CD4-positive, CD25-positive, alpha-beta regulatory T cell (primary cell): Measurements from ENCODE around the gene IGFLR1. TPM values are rescaled to one million over a fixed set of nuclear protein-coding genes. Genes with fewer than 3 reads are reported as not detected.

ENCODE experiments used
- ATAC-seq, 2 donors: fragments of 150-1000 bp; cut with Tn5 transposase; one replicate each; pipeline ENCODE4 v1.10.0; 2021; ENCODE audit warnings: low read depth in 2 of 2, moderate number of reproducible peaks in 2 of 2, moderate library complexity in 1 of 2
- DNase-seq, 3 donors: peaks; one replicate each; pipeline versions ENCODE4 v3.0.0 to v3.0.0-alpha.2; 2012 to 2022; ENCODE audit warnings: mixed read lengths in 1 of 3
- H3K27ac ChIP-seq: one replicate; pipeline ENCODE4 v1.7.0; 2013; ENCODE audit warnings: mild to moderate bottlenecking, low read length; ENCODE audit not compliant: insufficient read depth, poor library complexity, severe bottlenecking
- H3K27me3 ChIP-seq: one replicate; pipeline ENCODE4 v1.7.0; 2013; ENCODE audit warnings: low read length; ENCODE audit not compliant: control insufficient read depth, insufficient read depth
- H3K36me3 ChIP-seq: one replicate; pipeline ENCODE4 v1.7.0; 2013; ENCODE audit warnings: mild to moderate bottlenecking, low read length, moderate library complexity; ENCODE audit not compliant: control insufficient read depth, insufficient read depth
- H3K4me1 ChIP-seq: 2 replicates; pipeline ENCODE4 v1.7.0; 2013; ENCODE audit warnings: mild to moderate bottlenecking, low read length; ENCODE audit not compliant: insufficient read depth, control insufficient read depth, poor library complexity, severe bottlenecking
- H3K4me3 ChIP-seq: one replicate; pipeline ENCODE4 v1.7.0; 2013; ENCODE audit warnings: low read depth, mild to moderate bottlenecking, low read length, moderate library complexity
- H3K9me3 ChIP-seq, 2 experiments: 1 replicate in 1 of 2; 2 replicates in 1 of 2; pipeline ENCODE4 v1.7.0; 2013; ENCODE audit warnings: low read length in 2 of 2, mild to moderate bottlenecking in 1 of 2, moderate library complexity in 1 of 2; ENCODE audit not compliant: control insufficient read depth in 2 of 2
- H3K27ac Mint-ChIP-seq, 3 donors: one replicate each; pipeline ENCODE4 v1.8.0; 2020 to 2022; ENCODE audit warnings: mild to moderate bottlenecking in 3 of 3, mixed read lengths in 3 of 3, moderate library complexity in 2 of 3
- H3K27me3 Mint-ChIP-seq: one replicate; pipeline ENCODE4 v1.8.0; 2022; ENCODE audit warnings: mild to moderate bottlenecking, mixed read lengths
- H3K36me3 Mint-ChIP-seq: one replicate; pipeline ENCODE4 v1.8.0; 2020; ENCODE audit warnings: mixed read lengths
- H3K4me1 Mint-ChIP-seq, 4 donors: one replicate each; pipeline ENCODE4 v1.8.0; 2020 to 2022; ENCODE audit warnings: mixed read lengths in 4 of 4, mild to moderate bottlenecking in 1 of 4
- H3K4me3 Mint-ChIP-seq, 4 donors: one replicate each; pipeline ENCODE4 v1.8.0; 2020 to 2022; ENCODE audit warnings: mild to moderate bottlenecking in 4 of 4, mixed read lengths in 4 of 4, moderate library complexity in 3 of 4
- H3K9me3 Mint-ChIP-seq, 7 donors: one replicate each; pipeline ENCODE4 v1.8.0; 2020 to 2022; ENCODE audit warnings: mixed read lengths in 7 of 7, mild to moderate bottlenecking in 3 of 7, moderate library complexity in 2 of 7
- polyA plus RNA-seq, 4 donors: library from polyadenylated mRNA; unstranded; fragments of 300-500 nt; fragmentation: Illumina TruSeq; gene quantifications; one replicate each; pipeline ENCODE4 v1.2.3, GENCODE V29; 2021
- total RNA-seq: library from RNA; stranded (reverse); gene quantifications from one replicate; pipeline ENCODE4 v1.2.3, GENCODE V29; 2022

Gene IGFLR1
- total and polyA plus RNA-seq, 5 donors from 2014 or later, result 80.5 to 151 (median 114) TPM

DNA sequence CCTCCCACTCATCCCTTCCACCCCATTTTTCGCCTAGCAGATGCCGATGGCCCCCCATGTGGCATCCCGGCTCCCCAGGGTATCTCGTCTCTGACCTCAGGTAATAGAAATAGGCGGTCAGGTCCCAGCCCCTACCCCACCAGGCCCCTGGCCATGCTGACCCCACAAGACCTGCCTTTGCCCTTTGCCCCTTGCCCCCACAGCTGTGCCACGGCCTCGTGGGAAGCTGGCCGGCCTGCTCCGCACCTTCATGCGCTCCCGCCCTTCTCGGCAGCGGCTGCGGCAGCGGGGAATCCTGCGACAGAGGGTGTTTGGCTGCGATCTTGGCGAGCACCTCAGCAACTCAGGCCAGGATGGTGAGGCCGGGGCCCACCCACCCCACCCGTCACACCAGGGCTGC is 38.5 kb upstream of the IGFLR1 start:
- H3K9me3 Mint-ChIP-seq, result no peaks in the 10 kb centered on the region
- no peak overlapping the region for H3K27ac Mint-ChIP-seq
- ATAC-seq, result no peak

GRCh38 chr19:35780058-35780457 is 37.8 kb upstream of the IGFLR1 start:
- no peak for DNase-seq
- Mint-ChIP-seq H3K4me3 (no peak overlapping the region), H3K4me1 (peaks cover 0 to 21% (median 7%) of the 10 kb centered on the region in 4 donors)

More for the DNA sequence above, 38.5 kb upstream of the IGFLR1 start:
- no peaks in the 10 kb centered on the region for H3K27me3 Mint-ChIP-seq
- peaks cover 19% of the 10 kb centered on the region for H3K36me3 Mint-ChIP-seq
- H3K4me1 Mint-ChIP-seq, result peaks cover 0 to 20% (median 7%) of the 10 kb centered on the region in 4 donors
- Histone ChIP-seq H3K4me1 (peaks cover 8% of the 10 kb centered on the region), H3K4me3 (no peak overlapping the region), H3K27me3 (no peaks in the 10 kb centered on the region), H3K27ac (no peak overlapping the region), H3K36me3 (peaks cover 3% of the 10 kb centered on the region), H3K9me3 (no peaks in the 10 kb centered on the region)
- DNase-seq, result no peak
- no peak overlapping the region for H3K4me3 Mint-ChIP-seq

DNA sequence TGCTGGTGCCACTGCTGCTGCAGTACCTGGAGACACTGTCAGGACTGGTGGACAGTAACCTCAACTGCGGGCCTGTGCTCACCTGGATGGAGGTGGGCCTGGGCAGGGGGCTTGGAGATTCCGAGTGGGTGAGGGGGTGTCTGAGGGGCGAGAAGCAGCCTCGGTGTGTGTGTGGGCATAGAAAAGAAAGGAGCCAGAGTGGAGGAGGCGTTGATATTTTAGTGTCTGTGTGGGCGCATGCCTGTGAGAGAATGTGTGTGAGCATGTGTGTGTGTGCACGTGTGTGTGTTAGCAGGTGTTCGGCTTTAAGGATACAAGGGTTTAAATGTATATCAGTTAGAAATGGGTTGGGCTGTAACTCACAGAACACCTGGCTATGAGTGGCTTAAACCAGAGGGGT is 36.8 kb upstream of the IGFLR1 start:
- Histone ChIP-seq H3K9me3 (no peaks in the 10 kb centered on the region), H3K4me3 (no peak overlapping the region), H3K27me3 (no peaks in the 10 kb centered on the region), H3K27ac (no peak overlapping the region), H3K36me3 (peaks cover 3% of the 10 kb centered on the region), H3K4me1 (peaks cover 17% of the 10 kb centered on the region)
- Mint-ChIP-seq H3K4me3 (peak overlapping the region in 1 of 4 donors; percentile 63), H3K27me3 (no peaks in the 10 kb centered on the region), H3K9me3 (no peaks in the 10 kb centered on the region), H3K4me1 (peaks cover 0 to 31% (median 9%) of the 10 kb centered on the region in 4 donors), H3K27ac (no peak overlapping the region), H3K36me3 (peaks cover 19% of the 10 kb centered on the region)
- ATAC-seq (no peak), DNase-seq (no peak)

More at GRCh38 chr19:35780058-35780457, 37.8 kb upstream of the IGFLR1 start:
- Mint-ChIP-seq H3K27me3 (no peaks in the 10 kb centered on the region), H3K27ac (no peak overlapping the region), H3K9me3 (no peaks in the 10 kb centered on the region), H3K36me3 (peaks cover 19% of the 10 kb centered on the region)
- no peaks in the 10 kb centered on the region for H3K27me3 ChIP-seq
- peaks cover 9% of the 10 kb centered on the region for H3K4me1 ChIP-seq
- no peaks in the 10 kb centered on the region for H3K9me3 ChIP-seq
- peaks cover 3% of the 10 kb centered on the region for H3K36me3 ChIP-seq
- no peak for ATAC-seq
- no peak overlapping the region for H3K4me3 ChIP-seq
- H3K27ac ChIP-seq, result no peak overlapping the region

DNA sequence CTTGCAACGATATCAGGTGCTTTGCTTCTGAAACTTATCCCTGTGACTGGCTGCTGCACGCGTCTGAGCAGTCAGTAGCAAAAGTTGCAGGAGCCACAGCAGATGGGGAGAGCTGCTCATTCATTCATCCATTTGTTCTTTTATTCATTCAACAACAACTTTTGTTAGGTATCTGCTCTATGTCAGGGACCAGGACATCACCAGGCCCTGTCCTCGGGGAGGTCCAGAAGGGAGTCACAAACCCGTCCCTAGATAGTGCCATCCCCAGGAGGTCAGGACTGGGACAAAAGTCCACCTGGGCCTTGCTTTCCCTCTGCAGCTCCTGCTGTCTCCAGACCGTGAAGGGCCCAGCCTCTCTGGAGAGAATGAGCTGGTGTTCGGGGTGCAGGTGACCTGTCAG is 35.7 kb upstream of the IGFLR1 start:
- Mint-ChIP-seq H3K36me3 (peaks cover 13% of the 10 kb centered on the region), H3K27me3 (no peaks in the 10 kb centered on the region), H3K4me3 (peak overlapping the region in 3 of 4 donors; percentile 68 to 79 (median 69)), H3K9me3 (no peaks in the 10 kb centered on the region), H3K4me1 (peaks cover 3 to 28% (median 9%) of the 10 kb centered on the region in 4 donors), H3K27ac (peak overlapping the region in 1 of 3 donors; percentile 73)
- Histone ChIP-seq H3K9me3 (no peaks in the 10 kb centered on the region), H3K27me3 (no peaks in the 10 kb centered on the region), H3K4me1 (peaks cover 17% of the 10 kb centered on the region), H3K27ac (no peak overlapping the region), H3K4me3 (no peak overlapping the region), H3K36me3 (peaks cover 1% of the 10 kb centered on the region)
- no peak for ATAC-seq
- DNase-seq, result no peak

DNA sequence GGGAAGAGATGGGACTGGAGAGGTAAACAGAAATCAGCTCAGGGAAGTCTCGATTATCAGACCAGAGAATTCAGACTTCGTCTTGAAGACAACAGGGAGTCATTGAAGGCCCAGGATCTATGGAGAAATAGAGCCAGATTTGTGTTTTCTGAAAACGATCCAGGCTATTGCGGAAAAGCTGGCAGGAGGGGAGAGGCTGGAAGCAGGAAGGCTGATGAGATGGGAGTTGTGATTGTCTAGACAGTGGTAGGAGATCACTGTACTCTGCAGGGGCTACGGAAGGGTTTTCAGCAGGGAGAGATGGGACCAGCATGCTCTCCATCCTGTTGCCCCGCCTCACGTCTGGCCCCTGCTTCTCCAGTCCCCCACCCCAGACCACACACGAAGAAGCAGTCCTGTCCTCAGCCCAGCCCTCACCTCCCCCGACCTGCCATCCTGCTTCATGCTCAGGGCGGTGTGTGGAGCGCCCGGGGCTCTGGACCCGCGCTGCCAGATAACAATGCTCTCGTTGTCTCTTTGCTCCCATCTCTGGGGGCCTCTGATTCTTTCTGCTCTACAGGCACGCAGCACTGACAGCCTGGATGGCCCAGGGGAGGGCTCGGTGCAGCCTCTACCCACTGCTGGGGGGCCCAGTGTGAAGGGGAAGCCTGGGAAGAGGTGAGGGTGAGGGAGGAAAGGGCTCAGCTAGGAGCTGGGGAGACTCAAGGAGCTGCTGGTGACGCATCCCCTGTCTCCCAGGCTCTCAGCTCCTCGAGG is 35.0 kb upstream of the IGFLR1 start:
- no peaks in the 10 kb centered on the region for H3K9me3 Mint-ChIP-seq
- Histone ChIP-seq H3K27ac (no peak overlapping the region), H3K4me3 (no peak overlapping the region), H3K27me3 (no peaks in the 10 kb centered on the region), H3K9me3 (no peaks in the 10 kb centered on the region), H3K4me1 (peaks cover 17% of the 10 kb centered on the region), H3K36me3 (no peaks in the 10 kb centered on the region)
- H3K27me3 Mint-ChIP-seq, result no peaks in the 10 kb centered on the region
- peak overlapping the region; percentile 69 to 79 (median 76) for H3K4me3 Mint-ChIP-seq
- ATAC-seq, result no peak
- peaks cover 10% of the 10 kb centered on the region for H3K36me3 Mint-ChIP-seq
- H3K27ac Mint-ChIP-seq, result peak overlapping the region in 2 of 3 donors; percentile 18 to 73
- DNase-seq, result no peak
- peaks cover 4 to 28% (median 9%) of the 10 kb centered on the region in 4 donors for H3K4me1 Mint-ChIP-seq

- Mint-ChIP-seq H3K9me3 (no peaks in the 10 kb centered on the region), H3K27ac (peak overlapping the region in 2 of 3 donors; percentile 18 to 60), H3K4me3 (peak overlapping the region; percentile 75 to 80 (median 80)), H3K27me3 (no peaks in the 10 kb centered on the region), H3K36me3 (peaks cover 6% of the 10 kb centered on the region), H3K4me1 (peaks cover 4 to 28% (median 9%) of the 10 kb centered on the region in 4 donors)
- Histone ChIP-seq H3K4me1 (peaks cover 17% of the 10 kb centered on the region), H3K36me3 (no peaks in the 10 kb centered on the region), H3K27me3 (no peaks in the 10 kb centered on the region), H3K9me3 (no peaks in the 10 kb centered on the region), H3K4me3 (peak overlapping the region; percentile 7), H3K27ac (peak overlapping the region; percentile 9)
- no peak for ATAC-seq
- DNase-seq, result no peak
Measured at GRCh38 chr19:35776102-35776788, 34.0 kb upstream of the IGFLR1 start.

GRCh38 chr19:35775298-35776101 is 33.2 kb upstream of the IGFLR1 start, which contains the start of gene ARHGAP33:
ARHGAP33 (plus strand) TSS chr19:35775564; CDS start chr19:35775659, 95 bp downstream.
- Histone ChIP-seq H3K27me3 (no peaks in the 10 kb centered on the region), H3K4me1 (peaks cover 17% of the 10 kb centered on the region), H3K9me3 (no peaks in the 10 kb centered on the region), H3K4me3 (peak within 1 kb of the TSS; percentile 69), H3K27ac (peak within 1 kb of the TSS; percentile 9), H3K36me3 (no peaks in the 10 kb centered on the region)
- ATAC-seq, result peak; percentile 97
- Mint-ChIP-seq H3K4me1 (peaks cover 4 to 28% (median 9%) of the 10 kb centered on the region in 4 donors), H3K27me3 (no peaks in the 10 kb centered on the region), H3K9me3 (no peaks in the 10 kb centered on the region), H3K27ac (peak within 1 kb of the TSS; percentile 60 to 87 (median 73)), H3K36me3 (peaks cover 4% of the 10 kb centered on the region), H3K4me3 (peak within 1 kb of the TSS; percentile 86 to 94 (median 90))
- peak; percentile 98 for DNase-seq
